RWPE1 (cell line): ENCODE data around the gene KIF5C.

Source experiments
- CTCF ChIA-PET: fragments of 350-600 bp; sonication (Branson Sonifier 250); formaldehyde crosslinking; extraction: SDS; loops from one replicate; lab custom pipeline; 2021; lab: Yijun Ruan, JAX
- POLR2A ChIA-PET: fragments of 400-600 bp; formaldehyde crosslinking; extraction: SDS; loops from one replicate; lab custom pipeline; 2020; ENCODE audit warnings: antibody characterized with exemption; ENCODE audit not compliant: low non-redundant PET; lab: Yijun Ruan, JAX
- DNase-seq: peaks from one replicate; pipeline ENCODE4 v3.0.0; 2012; ENCODE audit warnings: low spot score
- H3K27ac ChIP-seq: fragments of 450-650 bp; 2 replicates; pipeline ENCODE4 v1.5.1; 2017
- CTCF ChIP-seq: fragments of 450-650 bp; conservative IDR thresholded peaks from 2 replicates; pipeline ENCODE4 v1.5.1; 2017; ENCODE audit warnings: low read depth, mild to moderate bottlenecking

KIF5C gene

GRCh38 chr2:149033716-149034115 is 158.7 kb downstream of the KIF5C start:
- no peak overlapping the region for H3K27ac ChIP-seq
- ChIA-PET POLR2A (interaction anchor here (0.6 kb wide), 1 partner anchor 180 kb away, joined by 3 read pairs; no protein-coding TSS in a partner anchor), CTCF (no interaction called here)
- TF ChIP-seq CTCF, result no peak
- DNase-seq, result no peak

- H3K27ac ChIP-seq, result no peak overlapping the region
- ChIA-PET POLR2A (interaction anchor here (0.6 kb wide), 1 partner anchor 180 kb away, joined by 3 read pairs; no protein-coding TSS in a partner anchor), CTCF (no interaction called here)
- no peak for TF ChIP-seq CTCF
- DNase-seq, result no peak
Measured at GRCh38 chr2:149034406-149034805, 159.4 kb downstream of the KIF5C start.

- POLR2A ChIA-PET, result no interaction called here
- no peak overlapping the region for H3K27ac ChIP-seq
- CTCF ChIA-PET, result interaction anchor here (0.5 to 2.5 kb wide), 3 partner anchors 20 to 271 kb away, joined by 3 to 11 read pairs (median 3); no protein-coding TSS in a partner anchor
- no peak for TF ChIP-seq CTCF
- DNase-seq, result no peak
Measured at GRCh38 chr2:149036507-149037293, 161.7 kb downstream of the KIF5C start.

- CTCF ChIA-PET, result interaction anchor here (0.6 to 2.5 kb wide), 8 partner anchors 8 to 523 kb away, joined by 3 to 11 read pairs (median 5); no protein-coding TSS in a partner anchor
Measured at GRCh38 chr2:149037851-149038250, 162.8 kb downstream of the KIF5C start.

GRCh38 chr2:149038442-149039212 is 163.6 kb downstream of the KIF5C start, which contains the start of gene LYPD6B:
LYPD6B (plus strand) TSS chr2:149038699; CDS start chr2:149130949, 92,250 bp downstream.
- ChIA-PET POLR2A (no interaction called here), CTCF (interaction anchor here (0.6 to 2.5 kb wide), 10 partner anchors 9 to 523 kb away, joined by 3 to 11 read pairs (median 4); no protein-coding TSS in a partner anchor)
- peak; percentile 64 for DNase-seq
- TF ChIP-seq CTCF, result peak; percentile 21
- no peak within 1 kb of the TSS for H3K27ac ChIP-seq

More at GRCh38 chr2:149037851-149038250, 162.8 kb downstream of the KIF5C start:
- TF ChIP-seq CTCF, result no peak
- no peak overlapping the region for H3K27ac ChIP-seq
- peak; percentile 46 for DNase-seq
- POLR2A ChIA-PET, result no interaction called here

GRCh38 chr2:149039213-149039724 is 164.2 kb downstream of the KIF5C start:
- no peak for TF ChIP-seq CTCF
- ChIA-PET POLR2A (no interaction called here), CTCF (interaction anchor here (0.6 to 2.5 kb wide), 5 partner anchors 8 to 522 kb away, joined by 3 to 11 read pairs (median 6); no protein-coding TSS in a partner anchor)
- no peak overlapping the region for H3K27ac ChIP-seq
- no peak for DNase-seq
